T-helper 1 cell treated with Interleukin-12 subunit alpha and Interleukin-12 subunit beta and Interleukin-4 antibody, amounts not matched to agents 30 μg/mL and 1 μg/mL, for 36 hours (primary cell): Measurements from ENCODE around the gene NARS2.

Source experiments
- H3K27ac Mint-ChIP-seq: one replicate; pipeline ENCODE4 v1.8.0; 2021; ENCODE audit warnings: mild to moderate bottlenecking, mixed read lengths
- H3K27me3 Mint-ChIP-seq: one replicate; pipeline ENCODE4 v1.8.0; 2021; ENCODE audit warnings: low read depth, mixed read lengths
- H3K36me3 Mint-ChIP-seq: one replicate; pipeline ENCODE4 v1.8.0; 2021; ENCODE audit warnings: low read depth, mixed read lengths
- H3K4me1 Mint-ChIP-seq: one replicate; pipeline ENCODE4 v1.8.0; 2021; ENCODE audit warnings: low read depth, mixed read lengths
- H3K4me3 Mint-ChIP-seq: one replicate; pipeline ENCODE4 v1.8.0; 2021; ENCODE audit warnings: mild to moderate bottlenecking, moderate library complexity, mixed read lengths
- H3K9me3 Mint-ChIP-seq: one replicate; pipeline ENCODE4 v1.8.0; 2021; ENCODE audit warnings: mixed read lengths

NARS2 gene

GRCh38 chr11:78420796-78421209 lies 153.9 kb downstream of the NARS2 start:
- Mint-ChIP-seq H3K9me3 (no peaks in the 10 kb centered on the region), H3K27me3 (peaks cover 27% of the 10 kb centered on the region), H3K4me3 (peak overlapping the region; percentile 68), H3K27ac (peak overlapping the region; percentile 39), H3K36me3 (peaks cover 15% of the 10 kb centered on the region), H3K4me1 (peaks cover 58% of the 10 kb centered on the region)

- peaks cover 18% of the 10 kb centered on the region for H3K36me3 Mint-ChIP-seq
- H3K27ac Mint-ChIP-seq = peak overlapping the region; percentile 62
- H3K4me1 Mint-ChIP-seq = peaks cover 59% of the 10 kb centered on the region
- H3K9me3 Mint-ChIP-seq = no peaks in the 10 kb centered on the region
- H3K4me3 Mint-ChIP-seq = peak overlapping the region; percentile 68
- peaks cover 27% of the 10 kb centered on the region for H3K27me3 Mint-ChIP-seq
These were observed 154.4 kb downstream of the NARS2 start for GRCh38 chr11:78420255-78420764.

- H3K27me3 Mint-ChIP-seq = peaks cover 27% of the 10 kb centered on the region
- peak overlapping the region; percentile 80 for H3K4me3 Mint-ChIP-seq
- no peaks in the 10 kb centered on the region for H3K9me3 Mint-ChIP-seq
- H3K36me3 Mint-ChIP-seq = peaks cover 14% of the 10 kb centered on the region
- H3K4me1 Mint-ChIP-seq = peaks cover 57% of the 10 kb centered on the region
- peak overlapping the region; percentile 58 for H3K27ac Mint-ChIP-seq
These were observed 155.3 kb downstream of the NARS2 start for GRCh38 chr11:78419327-78419726.

GRCh38 chr11:78418584-78419211 lies 156.0 kb downstream of the NARS2 start:
- Mint-ChIP-seq H3K27ac (peak overlapping the region; percentile 79), H3K36me3 (peaks cover 12% of the 10 kb centered on the region), H3K4me3 (peak overlapping the region; percentile 80), H3K4me1 (peaks cover 54% of the 10 kb centered on the region), H3K27me3 (peaks cover 27% of the 10 kb centered on the region), H3K9me3 (no peaks in the 10 kb centered on the region)

GRCh38 chr11:78417888-78418583 lies 156.6 kb downstream of the NARS2 start:
- peaks cover 17% of the 10 kb centered on the region for H3K36me3 Mint-ChIP-seq
- H3K27me3 Mint-ChIP-seq = peaks cover 25% of the 10 kb centered on the region
- peak overlapping the region; percentile 79 for H3K27ac Mint-ChIP-seq
- H3K4me3 Mint-ChIP-seq = peak overlapping the region; percentile 80
- peaks cover 59% of the 10 kb centered on the region for H3K4me1 Mint-ChIP-seq
- H3K9me3 Mint-ChIP-seq = no peaks in the 10 kb centered on the region

- H3K4me1 Mint-ChIP-seq = peaks cover 64% of the 10 kb centered on the region
- peaks cover 24% of the 10 kb centered on the region for H3K27me3 Mint-ChIP-seq
- peak within 1 kb of the TSS; percentile 95 for H3K27ac Mint-ChIP-seq
- H3K36me3 Mint-ChIP-seq = peaks cover 22% of the 10 kb centered on the region
- peak within 1 kb of the TSS; percentile 98 for H3K4me3 Mint-ChIP-seq
- no peaks in the 10 kb centered on the region for H3K9me3 Mint-ChIP-seq
These were observed 157.3 kb downstream of the NARS2 start, which contains the start of gene GAB2 for GRCh38 chr11:78417175-78417887. Gene GAB2 (minus strand): TSS chr11:78417820. CDS start chr11:78417720, 100 bp downstream.

- H3K4me1 Mint-ChIP-seq = peaks cover 63% of the 10 kb centered on the region
- peak overlapping the region; percentile 98 for H3K4me3 Mint-ChIP-seq
- H3K27me3 Mint-ChIP-seq = peaks cover 24% of the 10 kb centered on the region
- H3K36me3 Mint-ChIP-seq = peaks cover 23% of the 10 kb centered on the region
- H3K27ac Mint-ChIP-seq = peak overlapping the region; percentile 95
- H3K9me3 Mint-ChIP-seq = no peaks in the 10 kb centered on the region
These were observed 158.1 kb downstream of the NARS2 start for GRCh38 chr11:78416285-78417174.

GRCh38 chr11:78415338-78415737 lies 159.3 kb downstream of the NARS2 start:
- Mint-ChIP-seq H3K4me3 (peak overlapping the region; percentile 70), H3K36me3 (peaks cover 24% of the 10 kb centered on the region), H3K4me1 (peaks cover 53% of the 10 kb centered on the region), H3K9me3 (peaks cover 3% of the 10 kb centered on the region), H3K27me3 (peaks cover 23% of the 10 kb centered on the region), H3K27ac (peak overlapping the region; percentile 64)

GRCh38 chr11:78414321-78415051 lies 160.2 kb downstream of the NARS2 start:
- no peak overlapping the region for H3K27ac Mint-ChIP-seq
- H3K4me1 Mint-ChIP-seq = peaks cover 49% of the 10 kb centered on the region

GRCh38 chr11:78408619-78409018 lies 166.0 kb downstream of the NARS2 start:
- peaks cover 33% of the 10 kb centered on the region for H3K4me1 Mint-ChIP-seq
- peaks cover 49% of the 10 kb centered on the region for H3K36me3 Mint-ChIP-seq
- no peak overlapping the region for H3K27ac Mint-ChIP-seq
- no peak overlapping the region for H3K4me3 Mint-ChIP-seq
- peaks cover 35% of the 10 kb centered on the region for H3K9me3 Mint-ChIP-seq
- H3K27me3 Mint-ChIP-seq = no peaks in the 10 kb centered on the region

More at GRCh38 chr11:78414321-78415051, 160.2 kb downstream of the NARS2 start:
- Mint-ChIP-seq H3K36me3 (peaks cover 28% of the 10 kb centered on the region), H3K27me3 (peaks cover 18% of the 10 kb centered on the region), H3K9me3 (peaks cover 12% of the 10 kb centered on the region), H3K4me3 (no peak overlapping the region)

GRCh38 chr11:78406568-78407196 lies 168.0 kb downstream of the NARS2 start:
- Mint-ChIP-seq H3K36me3 (peaks cover 38% of the 10 kb centered on the region), H3K4me3 (no peak overlapping the region), H3K9me3 (peaks cover 35% of the 10 kb centered on the region), H3K4me1 (peaks cover 23% of the 10 kb centered on the region), H3K27ac (no peak overlapping the region), H3K27me3 (no peaks in the 10 kb centered on the region)

GRCh38 chr11:78405805-78406204 lies 168.9 kb downstream of the NARS2 start:
- H3K4me3 Mint-ChIP-seq = no peak overlapping the region
- H3K4me1 Mint-ChIP-seq = peaks cover 26% of the 10 kb centered on the region
- H3K9me3 Mint-ChIP-seq = peaks cover 31% of the 10 kb centered on the region

GRCh38 chr11:78403781-78404180 lies 170.9 kb downstream of the NARS2 start:
- Mint-ChIP-seq H3K36me3 (peaks cover 27% of the 10 kb centered on the region), H3K9me3 (peaks cover 20% of the 10 kb centered on the region), H3K27ac (no peak overlapping the region), H3K4me1 (peaks cover 31% of the 10 kb centered on the region), H3K27me3 (no peaks in the 10 kb centered on the region), H3K4me3 (no peak overlapping the region)

More at GRCh38 chr11:78405805-78406204, 168.9 kb downstream of the NARS2 start:
- no peak overlapping the region for H3K27ac Mint-ChIP-seq
- peaks cover 34% of the 10 kb centered on the region for H3K36me3 Mint-ChIP-seq
- no peaks in the 10 kb centered on the region for H3K27me3 Mint-ChIP-seq
